ENCODE data around the gene OR51B4.

OR51B4 gene

GRCh38 chr11:5288906-5289550 is 12.7 kb downstream of the OR51B4 start:
- Histone ChIP-seq H2AFZ (ENCODE audit: low read depth, low read length) (no peak overlapping the region), H3K9me3 (ENCODE audit: low read length) (no peaks in the 10 kb centered on the region), H3K4me1 (ENCODE audit: insufficient read depth, low read length) (no peaks in the 10 kb centered on the region), H3K27me3 (ENCODE audit: insufficient read depth, low read length) (no peaks in the 10 kb centered on the region), H3K36me3 (ENCODE audit: insufficient read depth, low read length) (no peaks in the 10 kb centered on the region), H3K4me3 (ENCODE audit: low read length) (no peak overlapping the region)

GRCh38 chr11:5288108-5288905 is 13.4 kb downstream of the OR51B4 start:
- Histone ChIP-seq H3K27me3 (ENCODE audit: insufficient read depth, low read length) (no peaks in the 10 kb centered on the region), H3K4me1 (ENCODE audit: insufficient read depth, low read length) (no peaks in the 10 kb centered on the region), H3K9me3 (ENCODE audit: low read length) (no peaks in the 10 kb centered on the region), H2AFZ (ENCODE audit: low read depth, low read length) (no peak overlapping the region), H3K36me3 (ENCODE audit: insufficient read depth, low read length) (no peaks in the 10 kb centered on the region), H3K4me3 (ENCODE audit: low read length) (no peak overlapping the region)

GRCh38 chr11:5286901-5287300 is 14.8 kb downstream of the OR51B4 start:
- Histone ChIP-seq H3K4me3 (ENCODE audit: low read length) (no peak overlapping the region), H3K27me3 (ENCODE audit: insufficient read depth, low read length) (no peaks in the 10 kb centered on the region), H3K36me3 (ENCODE audit: insufficient read depth, low read length) (no peaks in the 10 kb centered on the region), H2AFZ (ENCODE audit: low read depth, low read length) (no peak overlapping the region), H3K4me1 (ENCODE audit: insufficient read depth, low read length) (no peaks in the 10 kb centered on the region), H3K9me3 (ENCODE audit: low read length) (no peaks in the 10 kb centered on the region)

GRCh38 chr11:5286351-5286750 is 15.4 kb downstream of the OR51B4 start:
- no peak overlapping the region for H3K4me3 ChIP-seq (ENCODE audit: low read length)
- H2AFZ ChIP-seq (ENCODE audit: low read depth, low read length), result no peak overlapping the region
- H3K4me1 ChIP-seq (ENCODE audit: insufficient read depth, low read length), result no peaks in the 10 kb centered on the region
- no peaks in the 10 kb centered on the region for H3K9me3 ChIP-seq (ENCODE audit: low read length)
- H3K36me3 ChIP-seq (ENCODE audit: insufficient read depth, low read length), result no peaks in the 10 kb centered on the region
- H3K27me3 ChIP-seq (ENCODE audit: insufficient read depth, low read length), result no peaks in the 10 kb centered on the region

- Histone ChIP-seq H2AFZ (ENCODE audit: low read depth, low read length) (no peak overlapping the region), H3K36me3 (ENCODE audit: insufficient read depth, low read length) (no peaks in the 10 kb centered on the region), H3K27me3 (ENCODE audit: insufficient read depth, low read length) (no peaks in the 10 kb centered on the region), H3K4me3 (ENCODE audit: low read length) (no peak overlapping the region), H3K4me1 (ENCODE audit: insufficient read depth, low read length) (no peaks in the 10 kb centered on the region), H3K9me3 (ENCODE audit: low read length) (no peaks in the 10 kb centered on the region)
These were observed 15.9 kb downstream of the OR51B4 start for GRCh38 chr11:5285703-5286340.

GRCh38 chr11:5284637-5285036 is 17.1 kb downstream of the OR51B4 start:
- H3K4me3 ChIP-seq (ENCODE audit: low read length), result no peak overlapping the region
- H3K27me3 ChIP-seq (ENCODE audit: insufficient read depth, low read length), result no peaks in the 10 kb centered on the region
- H3K4me1 ChIP-seq (ENCODE audit: insufficient read depth, low read length), result no peaks in the 10 kb centered on the region
- no peak overlapping the region for H2AFZ ChIP-seq (ENCODE audit: low read depth, low read length)
- no peaks in the 10 kb centered on the region for H3K9me3 ChIP-seq (ENCODE audit: low read length)
- H3K36me3 ChIP-seq (ENCODE audit: insufficient read depth, low read length), result no peaks in the 10 kb centered on the region

GRCh38 chr11:5283882-5284281 is 17.9 kb downstream of the OR51B4 start:
- H3K9me3 ChIP-seq (ENCODE audit: low read length), result no peaks in the 10 kb centered on the region
- no peak overlapping the region for H3K4me3 ChIP-seq (ENCODE audit: low read length)
- no peak overlapping the region for H2AFZ ChIP-seq (ENCODE audit: low read depth, low read length)
- no peaks in the 10 kb centered on the region for H3K36me3 ChIP-seq (ENCODE audit: insufficient read depth, low read length)
- H3K4me1 ChIP-seq (ENCODE audit: insufficient read depth, low read length), result no peaks in the 10 kb centered on the region
- H3K27me3 ChIP-seq (ENCODE audit: insufficient read depth, low read length), result no peaks in the 10 kb centered on the region

GRCh38 chr11:5283086-5283485 is 18.7 kb downstream of the OR51B4 start:
- Histone ChIP-seq H3K4me1 (ENCODE audit: insufficient read depth, low read length) (no peaks in the 10 kb centered on the region), H3K9me3 (ENCODE audit: low read length) (no peaks in the 10 kb centered on the region), H3K4me3 (ENCODE audit: low read length) (no peak overlapping the region), H3K36me3 (ENCODE audit: insufficient read depth, low read length) (no peaks in the 10 kb centered on the region), H2AFZ (ENCODE audit: low read depth, low read length) (no peak overlapping the region), H3K27me3 (ENCODE audit: insufficient read depth, low read length) (no peaks in the 10 kb centered on the region)

GRCh38 chr11:5282628-5283027 is 19.1 kb downstream of the OR51B4 start:
- no peaks in the 10 kb centered on the region for H3K4me1 ChIP-seq (ENCODE audit: insufficient read depth, low read length)
- no peaks in the 10 kb centered on the region for H3K9me3 ChIP-seq (ENCODE audit: low read length)

GRCh38 chr11:5281596-5281995 is 20.1 kb downstream of the OR51B4 start:
- Histone ChIP-seq H3K4me1 (ENCODE audit: insufficient read depth, low read length) (no peaks in the 10 kb centered on the region), H3K36me3 (ENCODE audit: insufficient read depth, low read length) (no peaks in the 10 kb centered on the region), H3K27me3 (ENCODE audit: insufficient read depth, low read length) (no peaks in the 10 kb centered on the region), H3K9me3 (ENCODE audit: low read length) (no peaks in the 10 kb centered on the region), H2AFZ (ENCODE audit: low read depth, low read length) (no peak overlapping the region), H3K4me3 (ENCODE audit: low read length) (no peak overlapping the region)

More at GRCh38 chr11:5282628-5283027, 19.1 kb downstream of the OR51B4 start:
- Histone ChIP-seq H3K4me3 (ENCODE audit: low read length) (no peak overlapping the region), H2AFZ (ENCODE audit: low read depth, low read length) (no peak overlapping the region), H3K27me3 (ENCODE audit: insufficient read depth, low read length) (no peaks in the 10 kb centered on the region), H3K36me3 (ENCODE audit: insufficient read depth, low read length) (no peaks in the 10 kb centered on the region)

- Histone ChIP-seq H3K36me3 (ENCODE audit: insufficient read depth, low read length) (no peaks in the 10 kb centered on the region), H2AFZ (ENCODE audit: low read depth, low read length) (no peak overlapping the region), H3K4me1 (ENCODE audit: insufficient read depth, low read length) (no peaks in the 10 kb centered on the region), H3K9me3 (ENCODE audit: low read length) (no peaks in the 10 kb centered on the region), H3K4me3 (ENCODE audit: low read length) (no peak overlapping the region), H3K27me3 (ENCODE audit: insufficient read depth, low read length) (no peaks in the 10 kb centered on the region)
These were observed 21.1 kb downstream of the OR51B4 start for GRCh38 chr11:5280582-5281102.

- no peaks in the 10 kb centered on the region for H3K9me3 ChIP-seq (ENCODE audit: low read length)
- H3K27me3 ChIP-seq (ENCODE audit: insufficient read depth, low read length), result no peaks in the 10 kb centered on the region
- H3K4me3 ChIP-seq (ENCODE audit: low read length), result no peak overlapping the region
- H3K36me3 ChIP-seq (ENCODE audit: insufficient read depth, low read length), result no peaks in the 10 kb centered on the region
- H2AFZ ChIP-seq (ENCODE audit: low read depth, low read length), result no peak overlapping the region
- H3K4me1 ChIP-seq (ENCODE audit: insufficient read depth, low read length), result no peaks in the 10 kb centered on the region
These were observed 22.2 kb downstream of the OR51B4 start for GRCh38 chr11:5279471-5280090.
